Right cardiac atrium (tissue), 5 donors: ENCODE data around the gene UCP2. TPM values are rescaled to one million over a fixed set of nuclear protein-coding genes. Genes with fewer than 3 reads are reported as not detected.

Experiments used
- ATAC-seq, 2 donors: fragments of 200-7000 bp; cut with Tn5 transposase; one replicate each; pipeline versions ENCODE4 v1.8.0 to v1.9.1; 2020; ENCODE audit warnings: moderate library complexity in 2 of 2, mild to moderate bottlenecking in 1 of 2
- DNase-seq, 3 donors: peaks; one replicate each; pipeline ENCODE4 v3.0.0-alpha.2; 2020
- H3K27ac ChIP-seq: one replicate; pipeline ENCODE4 v1.5.1; 2013; ENCODE audit warnings: mild to moderate bottlenecking, low read length, control low read depth, moderate library complexity
- H3K27me3 ChIP-seq: one replicate; pipeline ENCODE4 v1.6.1; 2013; ENCODE audit not compliant: control insufficient read depth, insufficient read depth
- H3K4me1 ChIP-seq: one replicate; pipeline ENCODE4 v1.6.1; 2013; ENCODE audit warnings: low read length; ENCODE audit not compliant: control insufficient read depth, insufficient read depth
- H3K4me3 ChIP-seq: one replicate; pipeline ENCODE4 v1.5.1; 2013; ENCODE audit warnings: low read length, control low read depth
- H3K9me3 ChIP-seq: one replicate; pipeline ENCODE4 v1.6.1; 2013; ENCODE audit warnings: low read length; ENCODE audit not compliant: control insufficient read depth
- WGBS: extraction: QIAGEN DNeasy Blood & Tissue Kit; methylation state at CpG from one replicate; pipeline ENCODE4 v1.1.7; 2013; 5-methylcytosine and 5-hydroxymethylcytosine counted together
- intact Hi-C, 4 donors: fragments of 100-400 bp; cut with DNase I; formaldehyde crosslinking; loops; one replicate each; pipeline versions ENCODE4 v1.11.0 to v1.14.0; 2022 to 2023
- polyA plus RNA-seq: library from polyadenylated mRNA; stranded (reverse); fragments of 200-250 nt; gene quantifications from one replicate; pipeline ENCODE4 v1.2.3, GENCODE V29; 2013
- total RNA-seq, 4 donors: library from RNA; stranded (reverse); fragmentation: NEBNext Ultra II Directional; extraction: Animal tissue kit (Norgen Biotek cat#: 25700); gene quantifications; one replicate each; pipeline ENCODE4 v1.2.1, GENCODE V29; 2021
- donor health status: healthy with polysubstance abuse.
- donor health status: DM: no; HTN: yes; CAD: no.
- donor health status: DM: no; HTN: no; CAD: no.
- donor health status: DM: no; HTN: yes; CAD: no; lungs with severe emphysema.
- donor health status: DM: yes; HTN: yes; CAD: no.

UCP2 gene
- total and polyA plus RNA-seq, 5 donors = 9.9 to 23.1 (median 14.5) TPM

DNA sequence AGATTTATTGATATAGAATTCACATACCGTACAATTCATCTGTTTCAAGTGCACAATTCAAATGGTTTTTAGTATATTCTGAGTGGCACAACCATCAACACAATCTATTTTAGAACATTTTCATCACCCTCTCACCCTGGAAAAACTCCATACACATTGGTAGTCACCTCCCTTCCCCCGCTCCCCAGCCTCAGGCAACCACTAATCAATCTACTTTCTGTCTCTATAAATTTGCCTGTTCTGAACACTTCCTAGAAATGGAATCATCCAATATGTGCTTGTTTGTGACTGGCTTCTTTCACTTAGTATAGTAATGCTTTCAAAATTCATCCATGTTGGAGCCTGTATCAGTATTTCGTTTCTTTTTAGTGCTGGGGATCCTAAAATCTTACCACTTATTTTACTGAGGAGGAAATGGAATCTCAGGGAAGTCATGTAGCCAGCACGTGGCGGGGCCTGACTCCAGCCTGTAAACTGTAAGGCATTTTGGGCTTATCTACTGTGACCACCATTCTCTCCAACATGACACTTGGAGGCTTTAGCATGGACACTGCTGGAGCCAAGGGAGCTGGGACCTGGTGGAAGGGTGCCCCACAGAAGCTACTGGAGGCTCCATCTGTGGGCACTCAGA lies 27.1 kb upstream of the UCP2 start:
- DNase-seq = no peak
- no peak for ATAC-seq
- peaks cover 13% of the 10 kb centered on the region for H3K4me1 ChIP-seq

DNA sequence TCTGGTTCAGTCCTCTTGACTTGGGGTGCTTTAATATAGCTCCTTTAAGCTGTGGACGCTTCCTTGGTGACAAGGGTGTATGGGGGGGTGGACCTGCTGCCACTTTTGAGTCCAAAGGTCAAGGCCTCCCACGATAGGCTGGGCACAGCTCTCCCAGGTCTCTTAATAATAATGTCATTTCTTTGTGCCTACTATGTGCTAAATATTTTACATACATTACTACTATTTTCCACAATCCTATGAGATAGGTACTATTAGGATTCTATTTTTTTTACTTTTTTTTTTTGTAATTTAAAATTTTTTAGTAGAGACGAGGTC lies 26.5 kb upstream of the UCP2 start:
- intact Hi-C loops = no loop called here
- peaks cover 13% of the 10 kb centered on the region for H3K4me1 ChIP-seq
- ATAC-seq = no peak

More for the DNA sequence above, 27.1 kb upstream of the UCP2 start:
- Histone ChIP-seq H3K9me3 (no peaks in the 10 kb centered on the region), H3K27ac (no peak overlapping the region), H3K4me3 (no peak overlapping the region), H3K27me3 (no peaks in the 10 kb centered on the region)
- 82% methylated on average over 5 of the region's 5 CpGs for WGBS
- intact Hi-C loops = no loop called here

DNA sequence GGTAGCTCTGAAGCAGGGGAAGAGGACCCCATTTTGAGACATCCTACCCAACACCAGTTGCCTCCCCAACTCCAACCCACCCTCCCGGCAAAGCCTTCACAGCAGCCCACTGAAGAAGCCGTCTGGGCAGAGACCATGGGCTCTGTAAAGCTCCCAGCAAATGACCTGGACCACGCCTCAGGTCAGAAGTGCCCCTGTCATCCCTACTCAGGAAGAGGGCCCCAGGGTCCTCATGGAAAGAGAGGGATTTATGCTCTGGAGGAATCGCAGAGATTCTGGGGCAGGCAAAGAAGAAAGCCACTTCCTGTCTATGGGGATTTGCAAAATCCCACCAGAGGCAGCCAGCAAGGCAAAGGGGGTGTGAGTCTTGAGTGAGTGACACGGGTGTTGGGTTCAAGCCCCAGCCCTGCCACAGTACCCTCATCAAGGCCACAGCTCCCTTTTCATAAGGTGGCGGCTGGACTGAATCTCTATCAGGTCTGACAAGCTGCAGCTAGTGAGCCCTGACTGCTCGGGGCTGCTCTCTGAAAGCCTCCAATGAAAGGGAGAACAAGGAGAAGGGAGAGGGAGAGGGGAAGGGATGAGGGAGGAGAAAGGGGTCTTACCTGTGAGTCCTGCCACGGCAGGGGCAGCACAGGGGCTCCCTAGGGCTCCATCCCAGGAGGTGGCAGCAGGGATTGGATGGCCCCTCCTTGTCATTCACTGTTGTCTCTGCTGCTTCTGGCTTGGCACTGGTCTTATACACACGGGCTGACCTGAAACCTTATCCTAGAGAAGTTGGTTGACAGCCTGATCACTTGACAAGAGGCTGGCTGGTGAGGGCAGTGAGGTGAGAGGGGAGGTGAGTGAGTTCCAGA lies 26.0 kb upstream of the UCP2 start, which contains the start of gene UCP3:
TSS of gene UCP3 (minus strand) at position 713 of the 857 bp plus-strand sequence. CDS start 2,043 bp downstream, outside the sequence.
- H3K9me3 ChIP-seq = no peaks in the 10 kb centered on the region
- intact Hi-C loops = no loop called here
- H3K27me3 ChIP-seq = no peaks in the 10 kb centered on the region
- ATAC-seq = peak; percentile 17 to 36
- no peak within 1 kb of the TSS for H3K4me3 ChIP-seq
- DNase-seq = no peak
- H3K27ac ChIP-seq = peak within 1 kb of the TSS; percentile 53
- H3K4me1 ChIP-seq = peaks cover 13% of the 10 kb centered on the region
- WGBS = 68% methylated on average over 9 of the region's 9 CpGs

More for the DNA sequence above, 26.5 kb upstream of the UCP2 start:
- DNase-seq = no peak
- WGBS = 77% methylated on average over 3 of the region's 3 CpGs
- peak overlapping the region; percentile 1 for H3K27ac ChIP-seq
- no peaks in the 10 kb centered on the region for H3K9me3 ChIP-seq
- H3K4me3 ChIP-seq = no peak overlapping the region
- no peaks in the 10 kb centered on the region for H3K27me3 ChIP-seq

- H3K4me3 ChIP-seq = no peak overlapping the region
- no peaks in the 10 kb centered on the region for H3K27me3 ChIP-seq
- H3K9me3 ChIP-seq = no peaks in the 10 kb centered on the region
- H3K27ac ChIP-seq = peak overlapping the region; percentile 53
- DNase-seq = no peak
- intact Hi-C loops = no loop called here
- no peak for ATAC-seq
- H3K4me1 ChIP-seq = peaks cover 13% of the 10 kb centered on the region
- 78% methylated on average over 6 of the region's 6 CpGs for WGBS
Observed at GRCh38 chr11:74007691-74008372, 25.2 kb upstream of the UCP2 start.

DNA sequence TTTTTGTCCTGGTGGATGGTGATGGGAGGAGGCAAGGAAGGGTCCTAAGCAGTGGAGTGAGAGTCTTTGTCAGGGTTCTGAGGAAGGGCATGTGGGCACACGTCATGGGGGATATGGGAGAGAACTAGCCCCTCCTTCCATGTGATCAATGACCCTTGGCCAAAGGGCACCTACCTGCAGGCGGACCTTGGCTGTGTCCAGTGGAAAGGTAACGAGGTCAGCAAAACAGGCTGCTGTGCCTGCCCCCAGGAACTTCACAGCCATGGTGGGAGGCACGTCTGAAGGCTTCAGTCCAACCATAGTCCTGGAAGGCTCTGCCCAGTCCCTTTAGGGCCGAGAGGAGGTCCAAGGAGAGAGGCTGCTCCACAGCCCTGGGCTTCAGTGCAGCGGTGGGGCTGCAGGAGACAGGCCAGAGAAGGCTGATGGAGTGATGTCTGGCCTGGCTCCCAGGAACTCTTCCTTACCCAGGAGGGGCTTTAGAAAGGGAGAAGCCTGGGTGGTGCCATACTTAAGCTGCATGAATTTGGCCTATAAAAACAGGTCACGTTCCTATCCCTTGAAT lies 24.2 kb upstream of the UCP2 start:
- no peak overlapping the region for H3K27ac ChIP-seq
- WGBS = 81% methylated on average over 7 of the region's 7 CpGs

DNA sequence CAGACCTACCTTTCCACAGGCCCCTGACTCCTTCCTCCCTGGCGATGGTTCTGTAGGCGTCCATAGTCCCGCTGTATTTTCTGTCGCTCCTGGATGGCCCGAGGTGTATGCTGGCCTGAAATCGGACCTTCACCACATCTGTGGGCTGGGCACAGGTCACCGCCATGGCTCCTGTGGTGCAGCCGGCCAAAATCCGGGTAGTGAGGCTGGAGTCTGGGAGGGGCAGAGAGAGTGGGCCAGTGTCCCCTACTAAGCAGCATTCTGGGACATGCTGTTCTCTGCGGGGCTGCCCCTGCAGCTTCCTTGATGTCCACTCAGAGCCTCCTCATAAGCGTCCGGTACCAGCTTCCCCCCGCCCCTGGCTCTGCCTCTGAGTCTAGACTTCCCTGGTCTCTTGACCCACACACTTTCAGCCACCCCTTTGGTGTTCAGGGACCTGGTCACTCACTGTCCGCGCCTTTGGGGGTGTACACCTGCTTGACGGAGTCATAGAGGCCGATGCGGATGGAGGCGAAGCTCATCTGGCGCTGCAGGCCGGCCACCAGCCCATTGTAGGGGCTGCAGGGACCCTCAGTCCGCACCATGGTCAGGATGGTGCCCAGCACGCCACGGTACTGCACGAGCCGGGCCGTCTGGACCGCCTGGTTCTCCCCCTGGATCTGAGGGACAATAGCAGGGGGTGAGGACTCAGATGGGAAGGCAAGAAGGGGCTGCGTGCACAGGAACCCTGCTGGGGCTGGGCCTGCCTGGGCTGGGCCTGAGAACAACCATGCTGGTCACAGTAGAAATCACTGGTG lies 23.3 kb upstream of the UCP2 start:
- H3K9me3 ChIP-seq = no peaks in the 10 kb centered on the region

More for the DNA sequence above, 24.2 kb upstream of the UCP2 start:
- ATAC-seq (no peak), DNase-seq (no peak)
- Histone ChIP-seq H3K27me3 (no peaks in the 10 kb centered on the region), H3K4me1 (peaks cover 13% of the 10 kb centered on the region), H3K9me3 (no peaks in the 10 kb centered on the region), H3K4me3 (no peak overlapping the region)
- intact Hi-C loops = no loop called here

GRCh38 chr11:74004759-74005615 lies 22.3 kb upstream of the UCP2 start:
- ATAC-seq = no peak
- 66% methylated on average over 11 of the region's 11 CpGs for WGBS
- no peaks in the 10 kb centered on the region for H3K9me3 ChIP-seq
- no peak overlapping the region for H3K27ac ChIP-seq
- no peaks in the 10 kb centered on the region for H3K27me3 ChIP-seq
- H3K4me1 ChIP-seq = peaks cover under 1% of the 10 kb centered on the region
- intact Hi-C loops = no loop called here
- peak in 1 of 3 donors; percentile 66 for DNase-seq
- H3K4me3 ChIP-seq = no peak overlapping the region

More for the DNA sequence above, 23.3 kb upstream of the UCP2 start:
- Histone ChIP-seq H3K27me3 (no peaks in the 10 kb centered on the region), H3K27ac (no peak overlapping the region), H3K4me3 (no peak overlapping the region), H3K4me1 (peaks cover 8% of the 10 kb centered on the region)
- ATAC-seq = no peak
- DNase-seq = no peak
- intact Hi-C loops = no loop called here
- 94% methylated on average over 29 of the region's 29 CpGs for WGBS

- H3K27me3 ChIP-seq = no peaks in the 10 kb centered on the region
- ATAC-seq (no peak), DNase-seq (no peak)
- no peak overlapping the region for H3K4me3 ChIP-seq
- H3K9me3 ChIP-seq = no peaks in the 10 kb centered on the region
- no peaks in the 10 kb centered on the region for H3K4me1 ChIP-seq
- intact Hi-C loops = no loop called here
- H3K27ac ChIP-seq = no peak overlapping the region
- 81% methylated on average over 6 of the region's 6 CpGs for WGBS
Observed at GRCh38 chr11:74004046-74004695, 21.5 kb upstream of the UCP2 start.

GRCh38 chr11:74002832-74003231 lies 20.2 kb upstream of the UCP2 start:
- Histone ChIP-seq H3K9me3 (no peaks in the 10 kb centered on the region), H3K4me3 (no peak overlapping the region), H3K27me3 (no peaks in the 10 kb centered on the region), H3K27ac (no peak overlapping the region), H3K4me1 (no peaks in the 10 kb centered on the region)
- intact Hi-C loops = no loop called here
- ATAC-seq (no peak), DNase-seq (no peak)
- WGBS = 92% methylated on average over 4 of the region's 4 CpGs
